MG63 (cell line): ENCODE measurements around the gene MS4A14. TPM values are rescaled to one million over a fixed set of nuclear protein-coding genes. Genes with fewer than 3 reads are reported as not detected.
A peak's percentile ranks its signal among the peaks of the same experiment; 100 is the strongest.

ENCODE experiments used
- DNase-seq: peaks from one replicate; pipeline ENCODE4 v3.0.0-alpha.2; 2020
- H3K27me3 ChIP-seq: fragments of 250-450 bp; sonication (Bioruptor Pico); 2 replicates; pipeline ENCODE4 v1.5.1; 2020; ENCODE audit warnings: mild to moderate bottlenecking, moderate library complexity
- H3K36me3 ChIP-seq: fragments of 250-450 bp; sonication (Bioruptor Pico); 2 replicates; pipeline ENCODE4 v1.5.1; 2020; ENCODE audit warnings: mild to moderate bottlenecking, moderate library complexity
- H3K4me3 ChIP-seq: fragments of 250-450 bp; sonication (Bioruptor Pico); 2 replicates; pipeline ENCODE4 v1.5.1; 2020; ENCODE audit warnings: mild to moderate bottlenecking, moderate library complexity
- H3K9me3 ChIP-seq: fragments of 250-450 bp; sonication (Bioruptor Pico); 2 replicates; pipeline ENCODE4 v1.5.1; 2020; ENCODE audit warnings: mild to moderate bottlenecking, moderate library complexity
- total RNA-seq: library from RNA; depleted of rRNA; stranded (reverse); fragments of >200 nt; shearing (Covaris generic); gene quantifications from 2 replicates; pipeline ENCODE4 v1.2.3, GENCODE V29; 2014; ENCODE audit warnings: low replicate concordance

MS4A14 gene
- total RNA-seq, 1 experiment from 2014 or later = not detected

DNA sequence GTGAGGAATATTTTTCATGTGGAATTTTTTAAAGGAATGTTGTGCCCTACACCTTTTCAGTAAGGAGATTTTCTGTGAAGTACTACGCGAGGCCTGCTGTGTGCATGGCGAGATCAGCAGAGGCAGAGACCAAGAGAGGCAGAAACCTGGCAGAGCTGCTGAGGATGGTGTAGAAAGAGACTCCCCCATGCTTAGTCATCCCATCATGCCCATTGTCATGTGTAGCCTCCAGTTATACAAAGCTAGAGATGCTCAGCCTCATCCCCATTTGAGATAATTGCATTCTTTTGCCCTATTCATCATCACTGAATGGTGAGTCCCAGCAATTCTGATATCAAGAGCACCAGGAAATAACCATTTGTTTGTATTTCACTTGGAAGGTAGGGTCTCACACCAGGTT lies 20.9 kb upstream of the MS4A14 start:
- DNase-seq = no peak
- no peaks in the 10 kb centered on the region for H3K27me3 ChIP-seq

DNA sequence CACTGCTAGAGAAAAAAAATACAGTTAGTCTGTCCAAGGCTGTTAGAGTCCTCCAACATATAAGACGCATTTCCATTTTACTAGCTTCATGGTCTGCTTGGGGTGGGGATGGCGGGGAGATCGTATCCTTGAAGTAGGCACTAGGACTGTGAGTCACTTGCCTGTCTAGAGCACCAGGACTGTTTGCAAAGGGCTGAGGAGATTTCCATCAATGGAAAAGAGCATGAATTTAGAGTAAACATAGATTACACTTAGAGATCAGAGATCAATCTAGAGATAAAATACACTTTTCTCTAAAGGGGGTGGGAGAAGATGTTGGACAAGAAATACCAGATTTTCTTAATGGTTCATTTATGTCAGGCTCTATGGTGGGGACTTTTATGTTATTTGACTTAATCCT lies 19.7 kb upstream of the MS4A14 start:
- no peaks in the 10 kb centered on the region for H3K9me3 ChIP-seq
- no peaks in the 10 kb centered on the region for H3K27me3 ChIP-seq
- DNase-seq = no peak
- H3K4me3 ChIP-seq = no peak overlapping the region
- no peaks in the 10 kb centered on the region for H3K36me3 ChIP-seq

More for the DNA sequence above, 20.9 kb upstream of the MS4A14 start:
- Histone ChIP-seq H3K9me3 (no peaks in the 10 kb centered on the region), H3K36me3 (no peaks in the 10 kb centered on the region), H3K4me3 (no peak overlapping the region)

DNA sequence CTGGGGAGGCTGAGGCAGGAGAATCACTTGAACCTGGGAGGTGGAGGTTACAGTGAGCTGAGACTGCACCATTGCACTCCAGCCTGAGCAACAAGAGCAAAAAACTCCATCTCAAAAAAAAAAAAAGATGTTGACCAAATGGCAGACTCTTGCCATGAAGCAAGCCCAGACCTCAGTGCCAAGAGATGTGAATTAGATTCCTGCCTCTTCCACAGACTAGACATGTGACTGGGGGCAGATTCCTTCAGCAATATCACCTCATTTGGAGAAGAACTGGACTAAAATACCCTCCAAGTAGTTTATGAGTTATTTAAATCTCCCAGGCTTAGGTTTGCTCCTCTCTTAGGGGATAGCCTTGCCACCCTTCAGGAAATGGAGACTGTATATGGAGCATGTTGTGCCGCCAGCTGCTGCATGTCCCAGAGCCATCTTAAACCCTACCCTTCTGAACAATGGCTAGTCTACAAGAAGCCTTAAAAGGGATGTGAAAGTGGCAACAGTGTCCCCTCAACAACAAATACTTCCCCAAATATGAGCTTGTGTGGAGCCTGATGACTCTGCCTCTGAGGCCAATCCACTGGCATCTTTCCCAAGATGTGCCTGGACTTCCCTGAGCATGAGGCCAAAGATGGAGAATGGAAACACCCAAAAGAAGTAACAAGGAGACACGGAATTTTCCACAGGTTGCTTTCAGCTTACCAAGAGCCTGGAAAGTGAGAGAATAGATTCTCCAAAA lies 18.7 kb upstream of the MS4A14 start:
- no peak overlapping the region for H3K4me3 ChIP-seq
- no peaks in the 10 kb centered on the region for H3K36me3 ChIP-seq
- H3K27me3 ChIP-seq = no peaks in the 10 kb centered on the region
- no peaks in the 10 kb centered on the region for H3K9me3 ChIP-seq
- no peak for DNase-seq

DNA sequence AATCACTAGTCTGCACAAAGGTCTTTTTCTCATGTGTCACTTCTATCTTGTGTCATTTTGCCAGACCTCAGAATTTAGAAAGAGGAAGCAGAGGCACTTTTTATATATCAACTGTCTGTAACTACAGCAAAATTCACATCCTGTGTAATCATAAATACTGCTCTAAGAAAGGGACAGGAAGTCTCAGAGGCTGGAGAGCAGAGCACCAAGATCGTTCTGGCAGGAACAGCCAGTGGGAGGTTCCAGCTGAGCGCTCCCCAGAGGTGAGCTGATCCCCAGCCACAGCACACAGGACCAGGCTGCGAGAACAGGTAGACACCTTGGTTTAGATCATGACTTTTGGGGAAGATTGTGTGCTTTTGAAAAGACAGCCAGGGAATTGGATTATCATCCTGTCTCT lies 17.9 kb upstream of the MS4A14 start, which contains the start of gene MS4A7:
MS4A7 (plus strand) TSS at position 179 of the 400 bp plus-strand sequence. CDS start 4,610 bp downstream, outside the sequence.
- DNase-seq = no peak
- Histone ChIP-seq H3K36me3 (no peaks in the 10 kb centered on the region), H3K9me3 (no peaks in the 10 kb centered on the region), H3K4me3 (no peak within 1 kb of the TSS), H3K27me3 (no peaks in the 10 kb centered on the region)

DNA sequence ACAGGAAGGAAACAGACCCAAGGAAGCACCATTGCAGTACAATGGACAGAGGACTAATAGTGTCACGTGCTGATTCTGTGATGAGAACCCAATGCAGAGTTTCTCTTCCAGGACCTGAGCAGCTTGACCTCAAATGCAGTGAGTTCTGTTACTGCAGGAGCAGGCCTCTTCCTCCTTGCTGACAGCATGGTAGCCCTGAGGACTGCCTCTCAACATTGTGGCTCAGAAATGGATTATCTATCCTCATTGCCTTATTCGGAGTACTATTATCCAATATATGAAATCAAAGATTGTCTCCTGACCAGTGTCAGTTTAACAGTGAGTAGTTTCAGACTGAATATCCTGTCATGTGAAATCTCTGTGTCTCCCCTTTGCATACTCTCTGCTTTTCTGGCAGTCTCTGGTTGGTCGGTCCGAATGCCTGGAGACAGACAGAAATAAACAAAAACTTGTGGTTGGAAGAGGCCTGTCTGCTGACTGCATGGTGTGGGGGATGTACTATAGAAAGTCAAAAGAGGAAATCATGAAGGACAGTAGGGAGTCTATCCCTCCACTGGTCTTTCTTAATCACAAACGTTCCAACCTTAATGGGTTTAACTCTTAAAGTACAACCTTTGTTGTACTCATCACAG lies 6.9 kb upstream of the MS4A14 start:
- no peaks in the 10 kb centered on the region for H3K27me3 ChIP-seq
- DNase-seq = no peak
- no peaks in the 10 kb centered on the region for H3K36me3 ChIP-seq
- no peak overlapping the region for H3K4me3 ChIP-seq
- no peaks in the 10 kb centered on the region for H3K9me3 ChIP-seq

DNA sequence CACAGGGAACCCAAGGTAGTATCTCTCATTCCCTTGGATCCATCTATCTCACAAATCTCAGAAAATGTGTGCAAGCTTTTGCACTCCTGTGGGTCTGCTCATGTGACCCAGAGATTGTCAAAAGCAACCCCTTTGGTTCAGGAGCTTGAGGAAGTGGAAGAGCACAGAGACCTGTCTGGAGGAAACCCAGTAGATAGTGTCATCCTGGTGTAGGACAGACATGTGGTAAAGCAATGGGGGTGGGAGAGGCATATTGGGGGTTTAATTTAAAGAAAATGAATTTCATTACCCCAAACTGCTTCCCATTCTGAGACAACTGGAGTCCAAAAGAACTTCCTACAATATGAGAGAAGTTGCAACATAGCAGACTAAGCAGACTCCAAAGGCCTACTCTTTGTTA lies 5.8 kb upstream of the MS4A14 start:
- H3K4me3 ChIP-seq = no peak overlapping the region
- no peaks in the 10 kb centered on the region for H3K36me3 ChIP-seq
- DNase-seq = no peak
- H3K9me3 ChIP-seq = no peaks in the 10 kb centered on the region
- H3K27me3 ChIP-seq = no peaks in the 10 kb centered on the region

DNA sequence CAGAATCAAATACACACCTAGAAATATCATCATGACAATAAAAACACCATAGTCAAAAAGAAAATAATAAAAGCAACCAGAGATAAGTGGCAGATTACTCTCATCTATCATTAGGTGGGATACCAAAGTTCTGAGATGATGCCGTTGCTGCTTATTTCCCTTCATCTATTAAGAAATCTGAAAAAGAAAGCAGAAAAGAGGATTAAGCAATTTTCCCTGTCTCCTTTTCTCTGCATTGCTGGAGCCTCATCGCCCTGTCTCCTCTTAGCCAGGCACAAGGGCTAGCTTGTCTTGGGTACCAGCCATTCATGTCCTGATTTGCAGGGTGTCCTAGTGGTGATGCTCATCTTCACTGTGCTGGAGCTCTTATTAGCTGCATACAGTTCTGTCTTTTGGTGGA lies 3.9 kb upstream of the MS4A14 start:
- no peaks in the 10 kb centered on the region for H3K27me3 ChIP-seq
- H3K9me3 ChIP-seq = no peaks in the 10 kb centered on the region
- no peak overlapping the region for H3K4me3 ChIP-seq
- H3K36me3 ChIP-seq = no peaks in the 10 kb centered on the region
- no peak for DNase-seq

DNA sequence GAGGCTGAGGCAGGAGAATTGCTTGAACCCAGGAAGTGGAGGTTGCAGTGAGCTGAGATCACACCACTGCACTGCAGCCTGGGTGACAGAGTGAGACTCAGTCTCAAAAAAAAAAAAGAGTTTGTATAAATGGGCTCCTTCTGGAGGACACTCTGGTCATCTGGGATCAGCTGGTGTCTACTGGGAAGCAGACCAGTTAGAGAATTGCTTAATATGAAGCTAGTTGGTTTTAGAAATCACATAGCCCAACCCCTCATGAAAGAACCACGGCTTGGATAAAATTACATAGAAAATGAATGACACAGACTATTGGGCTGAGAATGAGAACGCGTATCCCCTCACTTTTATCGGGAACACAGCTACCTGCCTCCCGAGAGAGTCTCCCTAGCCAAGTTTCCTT lies 3.2 kb upstream of the MS4A14 start:
- Histone ChIP-seq H3K36me3 (no peaks in the 10 kb centered on the region), H3K9me3 (no peaks in the 10 kb centered on the region), H3K27me3 (no peaks in the 10 kb centered on the region), H3K4me3 (no peak overlapping the region)
- no peak for DNase-seq

DNA sequence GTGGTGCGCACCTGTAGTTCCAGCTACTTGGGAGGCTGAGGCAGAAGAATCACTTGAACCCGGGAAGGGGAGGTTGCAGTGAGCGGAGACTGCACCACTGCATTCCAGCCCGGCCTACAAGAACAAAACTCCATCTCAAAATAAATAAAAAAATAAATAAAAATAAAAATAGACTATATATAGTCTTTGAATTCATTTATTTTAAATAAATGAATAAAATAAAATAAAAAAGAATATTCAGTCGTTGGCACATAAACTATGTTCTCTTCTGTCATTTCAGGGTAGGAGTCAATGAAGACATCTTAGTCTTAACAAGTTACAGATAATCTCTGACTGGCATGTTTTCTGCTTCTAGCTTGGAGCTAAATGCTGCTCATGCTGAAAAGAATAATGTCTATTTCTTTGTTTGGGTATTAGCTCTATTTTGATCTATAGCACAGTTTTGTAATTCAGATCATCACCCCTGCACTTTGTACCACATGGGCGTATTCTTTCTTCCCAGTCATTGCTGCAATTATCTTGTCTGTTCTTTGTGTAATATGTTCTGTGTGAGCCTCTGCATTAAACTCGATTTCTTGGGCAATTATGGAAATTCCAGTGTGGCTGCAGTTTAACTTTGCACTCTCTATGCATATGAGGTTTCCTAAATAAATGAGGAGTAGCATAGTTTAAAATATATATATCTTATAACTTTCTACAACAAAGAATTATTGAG lies 1.4 kb upstream of the MS4A14 start:
- no peaks in the 10 kb centered on the region for H3K27me3 ChIP-seq
- H3K36me3 ChIP-seq = no peaks in the 10 kb centered on the region
- no peaks in the 10 kb centered on the region for H3K9me3 ChIP-seq
- H3K4me3 ChIP-seq = no peak overlapping the region
- DNase-seq = no peak

DNA sequence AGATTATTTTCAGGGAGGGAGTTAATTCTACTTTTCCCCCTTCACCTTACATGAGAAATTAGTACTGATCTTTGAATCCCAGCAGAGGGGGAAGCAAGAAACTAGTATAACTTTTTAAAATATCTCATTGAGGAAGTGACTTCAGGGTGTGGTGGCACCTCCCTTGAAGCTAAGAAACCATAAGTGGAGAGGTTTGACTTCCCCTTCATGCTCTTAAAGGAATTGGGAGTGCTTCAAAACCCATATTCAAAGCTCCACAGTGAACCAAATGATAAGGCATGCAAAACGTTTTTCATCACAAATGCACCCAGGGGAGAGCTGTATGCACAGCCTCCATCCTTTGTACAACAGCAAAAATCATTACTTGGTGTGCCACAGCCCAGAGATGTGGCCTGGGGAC lies 540 bp downstream of the MS4A14 start:
- no peaks in the 10 kb centered on the region for H3K27me3 ChIP-seq
- no peaks in the 10 kb centered on the region for H3K9me3 ChIP-seq

DNA sequence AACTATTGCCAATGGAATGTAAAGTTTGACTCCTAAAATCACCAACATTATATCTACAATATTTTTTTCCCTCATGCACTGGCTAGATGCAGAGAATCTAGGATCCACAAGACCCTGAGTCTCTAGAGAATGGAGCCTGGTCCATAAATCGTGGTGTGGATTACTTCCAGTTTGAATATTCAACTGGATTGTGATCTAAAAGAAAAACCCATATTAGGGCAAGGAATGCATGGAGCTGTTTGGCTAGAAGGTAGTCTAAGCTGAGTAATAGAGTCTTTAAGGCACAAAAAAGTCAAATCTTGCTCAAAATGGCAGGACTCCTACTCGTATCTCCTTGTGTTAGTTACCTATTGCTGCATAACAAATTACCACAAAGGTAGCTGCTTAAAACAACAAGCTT lies 23.8 kb downstream of the MS4A14 start:
- no peak for DNase-seq
- Histone ChIP-seq H3K4me3 (no peak overlapping the region), H3K9me3 (no peaks in the 10 kb centered on the region), H3K27me3 (no peaks in the 10 kb centered on the region), H3K36me3 (no peaks in the 10 kb centered on the region)

More for the DNA sequence above, 540 bp downstream of the MS4A14 start:
- H3K4me3 ChIP-seq = no peak overlapping the region
- H3K36me3 ChIP-seq = no peaks in the 10 kb centered on the region
- no peak for DNase-seq

DNA sequence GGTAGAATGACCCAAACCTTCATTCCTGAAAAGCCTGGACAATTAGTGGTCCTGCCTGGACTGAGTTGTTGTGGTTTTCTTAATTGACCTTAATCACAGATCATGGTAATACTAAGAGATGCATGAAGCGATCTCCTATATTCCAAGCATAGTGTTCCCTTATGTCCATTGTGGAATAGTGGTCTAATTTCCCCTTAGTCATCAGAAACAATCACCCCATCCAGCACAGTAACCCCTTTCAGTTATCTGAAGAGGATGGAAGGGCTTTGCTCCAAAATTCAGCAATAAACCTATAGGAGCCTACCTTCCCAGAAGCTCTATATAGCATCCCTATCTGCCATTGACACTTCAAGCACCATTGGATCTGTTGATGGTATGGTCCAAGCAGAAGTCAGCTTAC lies 26.4 kb downstream of the MS4A14 start:
- Histone ChIP-seq H3K27me3 (no peaks in the 10 kb centered on the region), H3K9me3 (no peaks in the 10 kb centered on the region), H3K4me3 (no peak overlapping the region), H3K36me3 (no peaks in the 10 kb centered on the region)
- no peak for DNase-seq

DNA sequence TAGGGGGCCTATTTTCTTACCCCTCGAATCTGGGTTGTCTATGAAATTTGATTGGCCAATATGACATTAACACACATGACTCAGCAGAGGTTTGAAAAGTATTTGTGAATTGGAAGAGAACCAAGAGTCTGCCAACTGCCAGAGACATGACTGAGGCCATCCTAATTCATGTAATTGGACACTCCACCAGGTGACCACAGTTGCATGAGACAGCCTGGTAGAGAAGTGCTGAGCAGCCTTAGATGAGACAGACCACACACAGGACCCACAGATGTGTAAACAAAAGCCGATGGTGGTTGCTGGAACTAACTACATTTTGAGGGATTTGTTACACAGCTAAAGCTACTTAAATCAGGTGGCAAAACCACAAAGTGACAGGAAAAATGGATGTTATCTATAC lies 32.3 kb downstream of the MS4A14 start:
- DNase-seq = peak; percentile 13
- H3K36me3 ChIP-seq = no peaks in the 10 kb centered on the region
- no peaks in the 10 kb centered on the region for H3K9me3 ChIP-seq
- no peaks in the 10 kb centered on the region for H3K27me3 ChIP-seq
- H3K4me3 ChIP-seq = no peak overlapping the region

DNA sequence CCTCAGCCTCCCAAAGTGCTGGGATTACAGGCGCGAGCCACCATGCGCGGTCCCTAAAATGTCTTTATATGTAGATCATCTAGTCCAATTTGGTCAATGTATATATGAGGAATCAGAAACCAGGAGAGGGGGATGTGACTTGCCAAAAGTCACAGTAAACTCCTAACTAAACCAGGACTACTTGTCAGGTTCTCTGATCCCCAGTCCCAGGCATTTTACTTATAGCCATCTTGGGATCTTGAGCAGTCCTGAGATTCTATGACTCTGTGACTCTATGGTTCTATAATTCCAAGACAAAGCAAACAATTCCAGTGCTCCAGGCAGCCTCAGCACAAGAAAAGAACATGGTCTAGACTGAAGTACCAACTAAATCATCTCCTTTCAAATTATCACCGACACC lies 33.0 kb downstream of the MS4A14 start, which contains the start of gene MS4A5:
MS4A5 (plus strand) TSS at position 301 of the 400 bp plus-strand sequence. CDS start 103 bp downstream, outside the sequence.
- H3K27me3 ChIP-seq = no peaks in the 10 kb centered on the region
- H3K36me3 ChIP-seq = no peaks in the 10 kb centered on the region
- H3K4me3 ChIP-seq = no peak within 1 kb of the TSS
- H3K9me3 ChIP-seq = no peaks in the 10 kb centered on the region
- DNase-seq = no peak

DNA sequence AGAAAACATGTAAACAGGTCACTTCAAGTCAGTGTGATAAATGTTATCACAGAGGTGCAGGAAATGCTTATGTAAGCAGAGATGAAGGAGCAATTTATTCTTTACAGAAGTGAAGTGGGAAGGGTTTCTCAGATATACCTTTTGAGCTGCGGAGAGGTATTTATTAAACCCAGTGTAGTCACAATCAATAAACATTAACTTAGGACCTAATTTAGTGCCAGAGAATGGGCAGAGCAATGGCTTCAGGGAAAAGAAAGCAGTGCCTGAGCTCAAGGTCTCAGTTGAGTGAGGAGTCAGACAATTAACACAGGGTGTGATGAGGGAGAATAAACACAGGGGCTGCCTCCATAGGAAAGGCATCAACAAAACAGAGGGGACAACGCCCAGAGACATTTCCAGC lies 35.0 kb downstream of the MS4A14 start:
- no peak for DNase-seq
- Histone ChIP-seq H3K36me3 (no peaks in the 10 kb centered on the region), H3K4me3 (no peak overlapping the region), H3K9me3 (no peaks in the 10 kb centered on the region), H3K27me3 (no peaks in the 10 kb centered on the region)

DNA sequence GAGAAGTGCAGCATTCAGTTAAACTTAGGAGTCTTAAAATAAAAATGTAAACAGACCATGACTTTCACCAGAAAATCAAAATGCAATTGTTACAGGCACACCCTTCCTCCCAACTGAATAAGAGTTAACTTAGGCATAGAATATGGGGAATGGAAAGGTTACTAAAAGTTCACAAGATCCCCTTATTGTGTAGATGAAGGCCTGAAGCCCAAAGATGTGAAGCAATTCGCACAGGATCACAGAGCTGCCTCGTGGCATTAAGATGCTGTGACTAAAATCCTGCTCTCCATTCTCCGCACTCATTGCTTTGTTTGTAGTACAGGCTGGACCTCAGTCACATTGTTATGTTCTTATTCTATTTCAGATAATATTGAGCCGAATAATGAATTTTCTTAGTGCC lies 37.1 kb downstream of the MS4A14 start:
- no peak overlapping the region for H3K4me3 ChIP-seq

DNA sequence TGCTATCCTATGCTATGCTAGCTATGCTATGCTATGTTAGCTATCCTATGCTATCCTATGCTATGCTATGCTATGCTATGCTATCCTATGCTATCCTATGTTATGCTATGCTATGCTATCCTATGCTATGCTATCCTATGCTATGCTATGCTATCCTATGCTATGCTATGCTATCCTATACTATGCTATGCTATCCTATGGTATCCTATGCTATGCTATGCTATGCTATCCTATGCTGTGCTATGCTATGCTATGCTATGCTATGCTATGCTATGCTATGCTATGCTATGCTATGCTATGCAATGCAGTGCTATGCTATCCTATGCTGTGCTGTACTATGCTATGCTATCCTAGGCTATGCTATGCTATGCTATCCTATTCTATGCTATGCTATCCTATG lies 50.8 kb downstream of the MS4A14 start:
- no peaks in the 10 kb centered on the region for H3K27me3 ChIP-seq
- no peak for DNase-seq
- H3K4me3 ChIP-seq = no peak overlapping the region; the same call in 1 of the 2 replicates
- H3K36me3 ChIP-seq = no peaks in the 10 kb centered on the region
- no peaks in the 10 kb centered on the region for H3K9me3 ChIP-seq

More for the DNA sequence above, 37.1 kb downstream of the MS4A14 start:
- H3K27me3 ChIP-seq = no peaks in the 10 kb centered on the region
- H3K9me3 ChIP-seq = no peaks in the 10 kb centered on the region
- H3K36me3 ChIP-seq = no peaks in the 10 kb centered on the region
- DNase-seq = no peak
